PC-3 (cell line): ENCODE measurements around the gene SHOC1. TPM values are rescaled to one million over a fixed set of nuclear protein-coding genes. Genes with fewer than 3 reads are reported as not detected.

Source experiments
- ATAC-seq: fragments of 200-7000 bp; cut with Tn5 transposase; 2 replicates; pipeline ENCODE4 v1.9.1; 2020; ENCODE audit warnings: mild to moderate bottlenecking, moderate library complexity
- BruUV-seq: library from RNA; stranded (reverse); fragments of 400-500 nt; replicated peaks from 2 replicates; lab custom pipeline; 2021; lab: Mats Ljungman, UMichigan
- CTCF ChIA-PET: fragments of 300-600 bp; sonication (Branson Sonifier 250); formaldehyde crosslinking; loops from one replicate; lab custom pipeline; 2022; ENCODE audit warnings: antibody characterized with exemption; lab: Charles Lee
- POLR2A ChIA-PET: fragments of 300-600 bp; sonication (Branson Sonifier 250); formaldehyde crosslinking; loops from one replicate; lab custom pipeline; 2022; ENCODE audit warnings: antibody characterized with exemption; ENCODE audit not compliant: unreplicated experiment; lab: Charles Lee
- DNase-seq: peaks from one replicate; pipeline ENCODE4 v3.0.0-alpha.2; 2015
- H2AFZ ChIP-seq: fragments of 300-600 bp; sonication (generic); 2 replicates; pipeline ENCODE4 v1.6.0; 2016; ENCODE audit warnings: antibody characterized with exemption, low read length
- H3F3A ChIP-seq: fragments of 300-600 bp; sonication (generic); one replicate; pipeline ENCODE4 v1.6.0; 2017; ENCODE audit warnings: antibody characterized with exemption, low read length, control low read depth, mild to moderate bottlenecking; ENCODE audit not compliant: unreplicated experiment
- H3K27ac ChIP-seq: fragments of 300-600 bp; sonication (generic); 2 replicates; pipeline ENCODE4 v1.5.1; 2016; ENCODE audit warnings: mild to moderate bottlenecking, low read length
- H3K27me3 ChIP-seq: fragments of 300-600 bp; sonication (generic); 2 replicates; pipeline ENCODE4 v1.6.1; 2016; ENCODE audit warnings: low read length, mixed read lengths
- H3K36me3 ChIP-seq: fragments of 300-600 bp; sonication (generic); 2 replicates; pipeline ENCODE4 v1.6.1; 2016; ENCODE audit warnings: low read depth, mixed run types, low read length, mixed read lengths
- H3K4me1 ChIP-seq: fragments of 300-600 bp; sonication (generic); 2 replicates; pipeline ENCODE4 v1.5.1; 2016; ENCODE audit warnings: low read length; ENCODE audit not compliant: insufficient read depth
- H3K4me2 ChIP-seq: fragments of 300-600 bp; sonication (generic); 2 replicates; pipeline ENCODE4 v1.6.0; 2016; ENCODE audit warnings: low read length
- H3K4me3 ChIP-seq: fragments of 300-600 bp; sonication (generic); 2 replicates; pipeline ENCODE4 v1.5.1; 2016; ENCODE audit warnings: mild to moderate bottlenecking, low read length, mixed read lengths
- H3K79me2 ChIP-seq: fragments of 300-600 bp; sonication (generic); 2 replicates; pipeline ENCODE4 v1.6.1; 2017; ENCODE audit warnings: low read length, mixed read lengths
- H3K9ac ChIP-seq: fragments of 300-600 bp; sonication (generic); 2 replicates; pipeline ENCODE4 v1.6.0; 2016; ENCODE audit warnings: mild to moderate bottlenecking, low read length
- H3K9me2 ChIP-seq: fragments of 300-600 bp; sonication (generic); replicated peaks from 2 replicates; pipeline ENCODE4 v1.6.1; 2016; ENCODE audit warnings: mixed run types, low read length, mixed read lengths
- H3K9me3 ChIP-seq: fragments of 300-600 bp; sonication (generic); 2 replicates; pipeline ENCODE4 v1.6.1; 2016; ENCODE audit warnings: low read length, mixed read lengths
- H4K20me1 ChIP-seq: fragments of 300-600 bp; sonication (generic); 2 replicates; pipeline ENCODE4 v1.6.1; 2016; ENCODE audit warnings: low read length, mixed read lengths
- CTCF ChIP-seq: fragments of 300-600 bp; sonication (generic); conservative IDR thresholded peaks from 2 replicates; pipeline ENCODE4 v1.5.1; 2017; ENCODE audit warnings: antibody characterized with exemption, low read depth, mild to moderate bottlenecking, low read length
- EZH2 ChIP-seq: fragments of 300-600 bp; sonication (generic); IDR thresholded peaks from one replicate; pipeline ENCODE4 v1.6.1; 2017; ENCODE audit warnings: antibody characterized with exemption, mild to moderate bottlenecking, low read length; ENCODE audit not compliant: unreplicated experiment
- EZH2phosphoT487 ChIP-seq: fragments of 300-600 bp; sonication (generic); IDR thresholded peaks from 2 replicates; pipeline ENCODE4 v1.6.1; 2018; ENCODE audit warnings: mild to moderate bottlenecking, antibody characterized with exemption, low read length, borderline replicate concordance
- intact Hi-C: fragments of 100-400 bp; cut with micrococcal nuclease; formaldehyde crosslinking; loops from 2 replicates; pipeline ENCODE4 v1.9.0; 2023
- total RNA-seq: library from RNA; depleted of rRNA; stranded (reverse); fragments of >200 nt; gene quantifications from 2 replicates; pipeline ENCODE4 v1.2.3, GENCODE V29; 2014

The SHOC1 gene
- total RNA-seq, 1 experiment from 2014 or later = 0.18 TPM

GRCh38 chr9:111832449-111832848, 37.7 kb upstream of the SHOC1 start:
- POLR2A ChIA-PET = interaction anchor here (0.5 kb wide), 1 partner anchor 48 kb away, joined by 3 read pairs; no protein-coding TSS in a partner anchor
- H3K9me3 ChIP-seq = no peaks in the 10 kb centered on the region
- no peaks in the 10 kb centered on the region for H3K4me1 ChIP-seq
- TF ChIP-seq EZH2phosphoT487 (no peak), CTCF (no peak), EZH2 (no peak)
- intact Hi-C loops = no loop called here
- H3K27ac ChIP-seq = no peak overlapping the region
- ATAC-seq (no peak), DNase-seq (no peak)
- 0 out of 2 replicates have a peak, but pooled peaks cover 3% of the 10 kb centered on the region for H3K9me2 ChIP-seq
- H4K20me1 ChIP-seq = no peaks in the 10 kb centered on the region
- no peak overlapping the region for H2AFZ ChIP-seq
- H3K79me2 ChIP-seq = no peaks in the 10 kb centered on the region
- no peak overlapping the region for H3K4me2 ChIP-seq
- H3K9ac ChIP-seq = no peak overlapping the region
- no peaks in the 10 kb centered on the region for H3K27me3 ChIP-seq
- H3K4me3 ChIP-seq = no peak overlapping the region
- H3K36me3 ChIP-seq = no peaks in the 10 kb centered on the region
- no TSS peak for BruUV-seq
- CTCF ChIA-PET = no interaction called here
- no peaks in the 10 kb centered on the region for H3F3A ChIP-seq

GRCh38 chr9:111831371-111832108, 36.8 kb upstream of the SHOC1 start:
- Histone ChIP-seq H3K9me2 (0 out of 2 replicates have a peak, but pooled peaks cover 3% of the 10 kb centered on the region), H3K27me3 (no peaks in the 10 kb centered on the region), H3K9ac (no peak overlapping the region), H4K20me1 (no peaks in the 10 kb centered on the region), H3K4me2 (no peak overlapping the region), H3K79me2 (no peaks in the 10 kb centered on the region), H3K36me3 (no peaks in the 10 kb centered on the region), H2AFZ (no peak overlapping the region), H3K4me1 (no peaks in the 10 kb centered on the region), H3F3A (no peaks in the 10 kb centered on the region), H3K9me3 (no peaks in the 10 kb centered on the region), H3K27ac (no peak overlapping the region), H3K4me3 (no peak overlapping the region)
- BruUV-seq = no TSS peak
- ATAC-seq = no peak
- ChIA-PET CTCF (no interaction called here), POLR2A (no interaction called here)
- DNase-seq = no peak
- no peak for TF ChIP-seq EZH2phosphoT487
- TF ChIP-seq EZH2 = no peak
- no peak for TF ChIP-seq CTCF
- intact Hi-C loops = no loop called here

- intact Hi-C loops = loop anchor here (1.0 to 5.0 kb wide), 3 partner anchors 64 to 246 kb away; no protein-coding TSS in a partner anchor
These were observed 33.5 kb upstream of the SHOC1 start for GRCh38 chr9:111828193-111828592.

More at GRCh38 chr9:111828193-111828592, 33.5 kb upstream of the SHOC1 start:
- H3K9ac ChIP-seq = no peak overlapping the region
- no peaks in the 10 kb centered on the region for H3K36me3 ChIP-seq
- no peaks in the 10 kb centered on the region for H4K20me1 ChIP-seq
- H3K79me2 ChIP-seq = no peaks in the 10 kb centered on the region
- H3K4me3 ChIP-seq = no peak overlapping the region
- no peaks in the 10 kb centered on the region for H3F3A ChIP-seq
- ChIA-PET POLR2A (no interaction called here), CTCF (no interaction called here)
- H3K27me3 ChIP-seq = no peaks in the 10 kb centered on the region
- ATAC-seq = no peak
- DNase-seq = peak; percentile 40
- H3K4me2 ChIP-seq = no peak overlapping the region
- no TSS peak for BruUV-seq
- no peak overlapping the region for H3K27ac ChIP-seq
- TF ChIP-seq EZH2 (no peak), CTCF (peak; percentile 40; the same call in 1 of the 2 replicates)
- H3K4me1 ChIP-seq = no peaks in the 10 kb centered on the region
- H3K9me2 ChIP-seq = no peaks in the 10 kb centered on the region
- H2AFZ ChIP-seq = peak overlapping the region; percentile 42; the same call in 1 of the 2 replicates
- H3K9me3 ChIP-seq = no peaks in the 10 kb centered on the region
